Left renal cortex interstitium (tissue), 4 donors: ENCODE measurements around the gene POGZ. TPM values are rescaled to one million over a fixed set of nuclear protein-coding genes. Genes with fewer than 3 reads are reported as not detected.

ENCODE experiments used
- DNase-seq, 4 donors: peaks; one replicate each; pipeline ENCODE4 v3.0.0-alpha.2; 2013; ENCODE audit warnings: low read depth in 4 of 4, low spot score in 2 of 4, missing footprints in 1 of 4
- polyA plus RNA-seq, 4 donors: library from polyadenylated mRNA; unstranded; fragments of 120-200 nt; gene quantifications; one replicate each; pipeline ENCODE4 v1.2.1, GENCODE V29; 2013; ENCODE audit not compliant: insufficient read length in 4 of 4

The POGZ gene
- polyA plus RNA-seq, 4 donors: 75.0 to 170 (median 125) TPM

- DNase-seq: no peak
Measured at GRCh38 chr1:151373196-151373595, 86.1 kb downstream of the POGZ start.

GRCh38 chr1:151372058-151372934, 87.0 kb downstream of the POGZ start, which contains the start of gene SELENBP1:
Gene SELENBP1 (minus strand): TSS chr1:151372705. CDS start chr1:151372641, 64 bp downstream.
- peak; percentile 61 to 75 (median 68) for DNase-seq

GRCh38 chr1:151371370-151372057, 87.8 kb downstream of the POGZ start:
- peak in 2 of 4 donors; percentile 26 to 27 for DNase-seq

- DNase-seq: no peak
Measured at GRCh38 chr1:151370211-151370911, 88.9 kb downstream of the POGZ start.

GRCh38 chr1:151369621-151370048, 89.7 kb downstream of the POGZ start:
- no peak for DNase-seq

GRCh38 chr1:151369302-151369610, 90.0 kb downstream of the POGZ start:
- no peak for DNase-seq

- no peak for DNase-seq
Measured at GRCh38 chr1:151368393-151369301, 90.6 kb downstream of the POGZ start.

GRCh38 chr1:151367658-151368392, 91.5 kb downstream of the POGZ start:
- DNase-seq: no peak

GRCh38 chr1:151364996-151365395, 94.3 kb downstream of the POGZ start:
- DNase-seq: no peak

- DNase-seq: no peak
Measured at GRCh38 chr1:151362308-151363155, 96.8 kb downstream of the POGZ start.

- DNase-seq: no peak
Measured at GRCh38 chr1:151361883-151362282, 97.4 kb downstream of the POGZ start.

GRCh38 chr1:151356696-151357095, 102.6 kb downstream of the POGZ start:
- no peak for DNase-seq

Other genes with a start within 250 kb of the POGZ start
- gene PSMD4, start 204.8 kb downstream of the POGZ start, polyA plus RNA-seq: 100 to 1,000 TPM; 162 to 171 (median 168) TPM
- gene ZNF687, start 177.2 kb downstream of the POGZ start, polyA plus RNA-seq: 10 to 100 TPM; 21.6 to 30.0 (median 26.4) TPM
- gene PI4KB, start 132.1 kb downstream of the POGZ start, polyA plus RNA-seq: 10 to 100 TPM; 59.0 to 77.4 (median 67.2) TPM
- 10 to 100 TPM; 43.5 to 49.2 (median 47.0) TPM for gene RFX5, start 112.2 kb downstream of the POGZ start, polyA plus RNA-seq
- 10 to 100 TPM; 52.1 to 60.5 (median 52.9) TPM for gene SELENBP1, start 86.8 kb downstream of the POGZ start, polyA plus RNA-seq
- gene PSMB4, start 59.9 kb downstream of the POGZ start, polyA plus RNA-seq: 100 to 1,000 TPM; 238 to 292 (median 254) TPM
- gene CGN, start 51.9 kb upstream of the POGZ start, polyA plus RNA-seq: 10 to 100 TPM; 28.3 to 53.4 (median 44.4) TPM
- gene TUFT1, start 80.8 kb upstream of the POGZ start, polyA plus RNA-seq: 10 to 100 TPM; 11.0 to 14.2 (median 11.6) TPM
- gene SNX27, start 152.6 kb upstream of the POGZ start, polyA plus RNA-seq: 10 to 100 TPM; 16.3 to 29.6 (median 23.0) TPM